SK-N-MC (cell line): ENCODE results near the gene ADAMTS12.

ENCODE experiments used
- EZH2 ChIP-seq: fragments of 200-600 bp; sonication (generic); IDR thresholded peaks from one replicate; pipeline ENCODE4 v1.6.1; 2017; ENCODE audit warnings: antibody characterized with exemption
- POLR2AphosphoS5 ChIP-seq: IDR thresholded peaks from 2 replicates; pipeline ENCODE4 v1.6.1; 2012; ENCODE audit warnings: mild to moderate bottlenecking, low read depth, low read length, borderline replicate concordance

DNA sequence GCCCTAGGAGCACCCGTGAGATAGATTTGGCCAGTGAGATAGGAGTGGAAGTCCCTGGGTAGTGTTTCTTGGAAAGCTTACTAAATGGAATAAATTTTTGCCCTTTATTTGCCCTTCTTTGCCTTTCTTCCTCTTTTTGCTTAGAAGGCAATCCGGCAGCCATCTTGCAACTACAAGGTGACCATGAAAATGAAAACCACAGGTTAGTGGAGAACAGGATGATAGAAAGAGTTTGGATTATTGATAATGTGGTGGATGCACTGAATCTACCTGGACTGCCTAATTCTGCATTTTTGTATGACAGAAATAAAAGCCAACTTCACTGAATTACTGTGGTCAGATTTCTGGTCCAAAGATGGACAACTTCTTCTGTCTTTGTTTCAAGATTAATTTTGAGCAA lies 417.8 kb downstream of the ADAMTS12 start:
- TF ChIP-seq POLR2AphosphoS5 = no peak
- TF ChIP-seq EZH2 = no peak
